ENCODE measurements around the gene NUDCD3.

The NUDCD3 gene

GRCh38 chr7:44476313-44476712 is 14.1 kb downstream of the NUDCD3 start:
- Histone ChIP-seq H3K36me3 (ENCODE audit: control insufficient read depth, insufficient read depth, low read length, severe bottlenecking) (peaks cover 47% of the 10 kb centered on the region), H3K4me1 (ENCODE audit: control insufficient read depth, insufficient read depth, low read length) (peaks cover 26% of the 10 kb centered on the region), H3K4me3 (ENCODE audit: low read length) (no peak overlapping the region), H3K9ac (ENCODE audit: low read length) (peak overlapping the region; percentile 28), H3K9me3 (ENCODE audit: control insufficient read depth, low read length) (no peaks in the 10 kb centered on the region), H3K27me3 (replicated peaks; ENCODE audit: control insufficient read depth, insufficient read depth, low read length) (no peaks in the 10 kb centered on the region)
- DNase-seq (ENCODE audit: low read depth) = no peak

GRCh38 chr7:44473295-44473694 is 17.2 kb downstream of the NUDCD3 start:
- no peaks in the 10 kb centered on the region for H3K9me3 ChIP-seq (ENCODE audit: control insufficient read depth, low read length)
- H3K36me3 ChIP-seq (ENCODE audit: control insufficient read depth, insufficient read depth, low read length, severe bottlenecking) = peaks cover 30% of the 10 kb centered on the region
- peak overlapping the region; percentile 43 for H3K4me3 ChIP-seq (ENCODE audit: low read length)
- peak overlapping the region; percentile 14 for H3K9ac ChIP-seq (ENCODE audit: low read length)
- no peak for DNase-seq (ENCODE audit: low read depth)
- peaks cover 45% of the 10 kb centered on the region for H3K4me1 ChIP-seq (ENCODE audit: control insufficient read depth, insufficient read depth, low read length)
- H3K27me3 ChIP-seq (replicated peaks; ENCODE audit: control insufficient read depth, insufficient read depth, low read length) = no peaks in the 10 kb centered on the region

- peaks cover 45% of the 10 kb centered on the region for H3K4me1 ChIP-seq (ENCODE audit: control insufficient read depth, insufficient read depth, low read length)
- H3K36me3 ChIP-seq (ENCODE audit: control insufficient read depth, insufficient read depth, low read length, severe bottlenecking) = peaks cover 30% of the 10 kb centered on the region
- H3K4me3 ChIP-seq (ENCODE audit: low read length) = peak overlapping the region; percentile 43
- no peaks in the 10 kb centered on the region for H3K9me3 ChIP-seq (ENCODE audit: control insufficient read depth, low read length)
- DNase-seq (ENCODE audit: low read depth) = no peak
- no peaks in the 10 kb centered on the region for H3K27me3 ChIP-seq (replicated peaks; ENCODE audit: control insufficient read depth, insufficient read depth, low read length)
- H3K9ac ChIP-seq (ENCODE audit: low read length) = no peak overlapping the region
Observed at GRCh38 chr7:44472843-44473242, 17.6 kb downstream of the NUDCD3 start.

GRCh38 chr7:44471850-44472249 is 18.6 kb downstream of the NUDCD3 start:
- Histone ChIP-seq H3K27me3 (replicated peaks; ENCODE audit: control insufficient read depth, insufficient read depth, low read length) (no peaks in the 10 kb centered on the region), H3K4me1 (ENCODE audit: control insufficient read depth, insufficient read depth, low read length) (peaks cover 43% of the 10 kb centered on the region), H3K36me3 (ENCODE audit: control insufficient read depth, insufficient read depth, low read length, severe bottlenecking) (peaks cover 36% of the 10 kb centered on the region), H3K4me3 (ENCODE audit: low read length) (no peak overlapping the region), H3K9ac (ENCODE audit: low read length) (no peak overlapping the region), H3K9me3 (ENCODE audit: control insufficient read depth, low read length) (no peaks in the 10 kb centered on the region)
- DNase-seq (ENCODE audit: low read depth) = no peak

- Histone ChIP-seq H3K9me3 (ENCODE audit: control insufficient read depth, low read length) (no peaks in the 10 kb centered on the region), H3K36me3 (ENCODE audit: control insufficient read depth, insufficient read depth, low read length, severe bottlenecking) (peaks cover 36% of the 10 kb centered on the region), H3K27me3 (replicated peaks; ENCODE audit: control insufficient read depth, insufficient read depth, low read length) (no peaks in the 10 kb centered on the region), H3K4me3 (ENCODE audit: low read length) (no peak overlapping the region), H3K9ac (ENCODE audit: low read length) (no peak overlapping the region), H3K4me1 (ENCODE audit: control insufficient read depth, insufficient read depth, low read length) (peaks cover 46% of the 10 kb centered on the region)
- no peak for DNase-seq (ENCODE audit: low read depth)
Observed at GRCh38 chr7:44471436-44471835, 19.0 kb downstream of the NUDCD3 start.

GRCh38 chr7:44470628-44471245 is 19.7 kb downstream of the NUDCD3 start:
- peaks cover 30% of the 10 kb centered on the region for H3K36me3 ChIP-seq (ENCODE audit: control insufficient read depth, insufficient read depth, low read length, severe bottlenecking)
- no peak overlapping the region for H3K9ac ChIP-seq (ENCODE audit: low read length)
- DNase-seq (ENCODE audit: low read depth) = no peak
- H3K4me3 ChIP-seq (ENCODE audit: low read length) = no peak overlapping the region
- H3K9me3 ChIP-seq (ENCODE audit: control insufficient read depth, low read length) = no peaks in the 10 kb centered on the region
- no peaks in the 10 kb centered on the region for H3K27me3 ChIP-seq (replicated peaks; ENCODE audit: control insufficient read depth, insufficient read depth, low read length)
- H3K4me1 ChIP-seq (ENCODE audit: control insufficient read depth, insufficient read depth, low read length) = peaks cover 53% of the 10 kb centered on the region

- Histone ChIP-seq H3K9ac (ENCODE audit: low read length) (no peak overlapping the region), H3K4me1 (ENCODE audit: control insufficient read depth, insufficient read depth, low read length) (peaks cover 59% of the 10 kb centered on the region), H3K27me3 (replicated peaks; ENCODE audit: control insufficient read depth, insufficient read depth, low read length) (no peaks in the 10 kb centered on the region), H3K4me3 (ENCODE audit: low read length) (no peak overlapping the region), H3K36me3 (ENCODE audit: control insufficient read depth, insufficient read depth, low read length, severe bottlenecking) (peaks cover 27% of the 10 kb centered on the region), H3K9me3 (ENCODE audit: control insufficient read depth, low read length) (no peaks in the 10 kb centered on the region)
- no peak for DNase-seq (ENCODE audit: low read depth)
Observed at GRCh38 chr7:44470135-44470479, 20.4 kb downstream of the NUDCD3 start.

GRCh38 chr7:44469461-44470134 is 20.9 kb downstream of the NUDCD3 start:
- no peak for DNase-seq (ENCODE audit: low read depth)
- H3K4me3 ChIP-seq (ENCODE audit: low read length) = no peak overlapping the region
- no peaks in the 10 kb centered on the region for H3K9me3 ChIP-seq (ENCODE audit: control insufficient read depth, low read length)
- no peak overlapping the region for H3K9ac ChIP-seq (ENCODE audit: low read length)
- no peaks in the 10 kb centered on the region for H3K27me3 ChIP-seq (replicated peaks; ENCODE audit: control insufficient read depth, insufficient read depth, low read length)
- peaks cover 60% of the 10 kb centered on the region for H3K4me1 ChIP-seq (ENCODE audit: control insufficient read depth, insufficient read depth, low read length)
- peaks cover 27% of the 10 kb centered on the region for H3K36me3 ChIP-seq (ENCODE audit: control insufficient read depth, insufficient read depth, low read length, severe bottlenecking)

- H3K27me3 ChIP-seq (replicated peaks; ENCODE audit: control insufficient read depth, insufficient read depth, low read length) = no peaks in the 10 kb centered on the region
- DNase-seq (ENCODE audit: low read depth) = no peak
- H3K9ac ChIP-seq (ENCODE audit: low read length) = no peak overlapping the region
- H3K4me1 ChIP-seq (ENCODE audit: control insufficient read depth, insufficient read depth, low read length) = peaks cover 43% of the 10 kb centered on the region
- H3K4me3 ChIP-seq (ENCODE audit: low read length) = no peak overlapping the region
- H3K9me3 ChIP-seq (ENCODE audit: control insufficient read depth, low read length) = no peaks in the 10 kb centered on the region
- H3K36me3 ChIP-seq (ENCODE audit: control insufficient read depth, insufficient read depth, low read length, severe bottlenecking) = peaks cover 27% of the 10 kb centered on the region
Observed at GRCh38 chr7:44467217-44467548, 23.3 kb downstream of the NUDCD3 start.

GRCh38 chr7:44466300-44467216 is 23.9 kb downstream of the NUDCD3 start:
- H3K4me1 ChIP-seq (ENCODE audit: control insufficient read depth, insufficient read depth, low read length) = peaks cover 43% of the 10 kb centered on the region
- no peaks in the 10 kb centered on the region for H3K9me3 ChIP-seq (ENCODE audit: control insufficient read depth, low read length)
- peak; percentile 69 for DNase-seq (ENCODE audit: low read depth)
- no peaks in the 10 kb centered on the region for H3K27me3 ChIP-seq (replicated peaks; ENCODE audit: control insufficient read depth, insufficient read depth, low read length)
- H3K36me3 ChIP-seq (ENCODE audit: control insufficient read depth, insufficient read depth, low read length, severe bottlenecking) = peaks cover 24% of the 10 kb centered on the region
- H3K9ac ChIP-seq (ENCODE audit: low read length) = peak overlapping the region; percentile 11
- H3K4me3 ChIP-seq (ENCODE audit: low read length) = no peak overlapping the region

- DNase-seq (ENCODE audit: low read depth) = no peak
- peak overlapping the region; percentile 18 for H3K9ac ChIP-seq (ENCODE audit: low read length)
- H3K4me1 ChIP-seq (ENCODE audit: control insufficient read depth, insufficient read depth, low read length) = peaks cover 43% of the 10 kb centered on the region
- H3K4me3 ChIP-seq (ENCODE audit: low read length) = no peak overlapping the region
- no peaks in the 10 kb centered on the region for H3K9me3 ChIP-seq (ENCODE audit: control insufficient read depth, low read length)
- peaks cover 14% of the 10 kb centered on the region for H3K36me3 ChIP-seq (ENCODE audit: control insufficient read depth, insufficient read depth, low read length, severe bottlenecking)
- no peaks in the 10 kb centered on the region for H3K27me3 ChIP-seq (replicated peaks; ENCODE audit: control insufficient read depth, insufficient read depth, low read length)
Observed at GRCh38 chr7:44465490-44465889, 25.0 kb downstream of the NUDCD3 start.

All from adipocyte (in vitro differentiated cells).